ENCODE data around the gene ACOT11.
A peak's percentile ranks its signal among the peaks of the same experiment; 100 is the strongest.
"Not testable (repeated sequence)": the region's sequence is repeated elsewhere in the genome, so short reads cannot be mapped to it uniquely, and the experiment has no call there.

Gene ACOT11

GRCh38 chr1:54536656-54537055 lies 11.4 kb upstream of the ACOT11 start:
- not testable (repeated sequence) for H3K27ac ChIP-seq (ENCODE audit: insufficient read depth, low read length, poor library complexity, severe bottlenecking); H3K4me1 ChIP-seq (ENCODE audit: control insufficient read depth, insufficient read depth, low read length, poor library complexity, severe bottlenecking); H3K27me3 ChIP-seq (replicated peaks; ENCODE audit: control insufficient read depth, insufficient read depth, low read length, poor library complexity, severe bottlenecking); H3K36me3 ChIP-seq (ENCODE audit: control insufficient read depth, insufficient read depth, low read length); H3K9me3 ChIP-seq (ENCODE audit: control insufficient read depth, low read length); H3K4me3 ChIP-seq (ENCODE audit: insufficient read depth, low read depth, low read length, poor library complexity, severe bottlenecking); DNase-seq

- DNase-seq = no peak
- Histone ChIP-seq H3K4me3 (ENCODE audit: insufficient read depth, low read depth, low read length, poor library complexity, severe bottlenecking) (no peak overlapping the region), H3K27me3 (replicated peaks; ENCODE audit: control insufficient read depth, insufficient read depth, low read length, poor library complexity, severe bottlenecking) (no peaks in the 10 kb centered on the region), H3K4me1 (ENCODE audit: control insufficient read depth, insufficient read depth, low read length, poor library complexity, severe bottlenecking) (peaks cover 11% of the 10 kb centered on the region), H3K36me3 (ENCODE audit: control insufficient read depth, insufficient read depth, low read length) (no peaks in the 10 kb centered on the region), H3K9me3 (ENCODE audit: control insufficient read depth, low read length) (no peaks in the 10 kb centered on the region), H3K27ac (ENCODE audit: insufficient read depth, low read length, poor library complexity, severe bottlenecking) (no peak overlapping the region)
Observed at GRCh38 chr1:54537611-54538010, 10.4 kb upstream of the ACOT11 start.

- DNase-seq = no peak
- H3K36me3 ChIP-seq (ENCODE audit: control insufficient read depth, insufficient read depth, low read length) = no peaks in the 10 kb centered on the region
- H3K27me3 ChIP-seq (replicated peaks; ENCODE audit: control insufficient read depth, insufficient read depth, low read length, poor library complexity, severe bottlenecking) = no peaks in the 10 kb centered on the region
Observed at GRCh38 chr1:54538538-54538937, 9.5 kb upstream of the ACOT11 start.

GRCh38 chr1:54540582-54541295 lies 7.3 kb upstream of the ACOT11 start:
- no peak overlapping the region for H3K4me3 ChIP-seq (ENCODE audit: insufficient read depth, low read depth, low read length, poor library complexity, severe bottlenecking)
- no peaks in the 10 kb centered on the region for H3K36me3 ChIP-seq (ENCODE audit: control insufficient read depth, insufficient read depth, low read length)
- no peaks in the 10 kb centered on the region for H3K9me3 ChIP-seq (ENCODE audit: control insufficient read depth, low read length)
- no peak for DNase-seq
- H3K4me1 ChIP-seq (ENCODE audit: control insufficient read depth, insufficient read depth, low read length, poor library complexity, severe bottlenecking) = peaks cover 12% of the 10 kb centered on the region
- no peak overlapping the region for H3K27ac ChIP-seq (ENCODE audit: insufficient read depth, low read length, poor library complexity, severe bottlenecking)
- no peaks in the 10 kb centered on the region for H3K27me3 ChIP-seq (replicated peaks; ENCODE audit: control insufficient read depth, insufficient read depth, low read length, poor library complexity, severe bottlenecking)

More at GRCh38 chr1:54538538-54538937, 9.5 kb upstream of the ACOT11 start:
- Histone ChIP-seq H3K9me3 (ENCODE audit: control insufficient read depth, low read length) (no peaks in the 10 kb centered on the region), H3K27ac (ENCODE audit: insufficient read depth, low read length, poor library complexity, severe bottlenecking) (no peak overlapping the region), H3K4me1 (ENCODE audit: control insufficient read depth, insufficient read depth, low read length, poor library complexity, severe bottlenecking) (peaks cover 12% of the 10 kb centered on the region), H3K4me3 (ENCODE audit: insufficient read depth, low read depth, low read length, poor library complexity, severe bottlenecking) (no peak overlapping the region)

- H3K36me3 ChIP-seq (ENCODE audit: control insufficient read depth, insufficient read depth, low read length) = no peaks in the 10 kb centered on the region
- peak; percentile 7 to 10 (median 9) for DNase-seq
- peak overlapping the region; percentile 67 for H3K4me3 ChIP-seq (ENCODE audit: insufficient read depth, low read depth, low read length, poor library complexity, severe bottlenecking)
- peaks cover 12% of the 10 kb centered on the region for H3K4me1 ChIP-seq (ENCODE audit: control insufficient read depth, insufficient read depth, low read length, poor library complexity, severe bottlenecking)
- H3K27me3 ChIP-seq (replicated peaks; ENCODE audit: control insufficient read depth, insufficient read depth, low read length, poor library complexity, severe bottlenecking) = no peaks in the 10 kb centered on the region
- H3K27ac ChIP-seq (ENCODE audit: insufficient read depth, low read length, poor library complexity, severe bottlenecking) = no peak overlapping the region
- no peaks in the 10 kb centered on the region for H3K9me3 ChIP-seq (ENCODE audit: control insufficient read depth, low read length)
Observed at GRCh38 chr1:54542120-54542961, 5.7 kb upstream of the ACOT11 start.

GRCh38 chr1:54542962-54543539 lies 5.0 kb upstream of the ACOT11 start:
- Histone ChIP-seq H3K4me3 (ENCODE audit: insufficient read depth, low read depth, low read length, poor library complexity, severe bottlenecking) (no peak overlapping the region), H3K27me3 (replicated peaks; ENCODE audit: control insufficient read depth, insufficient read depth, low read length, poor library complexity, severe bottlenecking) (no peaks in the 10 kb centered on the region), H3K4me1 (ENCODE audit: control insufficient read depth, insufficient read depth, low read length, poor library complexity, severe bottlenecking) (peaks cover 12% of the 10 kb centered on the region), H3K9me3 (ENCODE audit: control insufficient read depth, low read length) (no peaks in the 10 kb centered on the region), H3K36me3 (ENCODE audit: control insufficient read depth, insufficient read depth, low read length) (no peaks in the 10 kb centered on the region), H3K27ac (ENCODE audit: insufficient read depth, low read length, poor library complexity, severe bottlenecking) (no peak overlapping the region)
- DNase-seq = no peak

GRCh38 chr1:54543729-54544496 lies 4.1 kb upstream of the ACOT11 start:
- no peaks in the 10 kb centered on the region for H3K9me3 ChIP-seq (ENCODE audit: control insufficient read depth, low read length)
- H3K27ac ChIP-seq (ENCODE audit: insufficient read depth, low read length, poor library complexity, severe bottlenecking) = no peak overlapping the region
- no peak for DNase-seq
- no peaks in the 10 kb centered on the region for H3K36me3 ChIP-seq (ENCODE audit: control insufficient read depth, insufficient read depth, low read length)
- no peak overlapping the region for H3K4me3 ChIP-seq (ENCODE audit: insufficient read depth, low read depth, low read length, poor library complexity, severe bottlenecking)
- no peaks in the 10 kb centered on the region for H3K27me3 ChIP-seq (replicated peaks; ENCODE audit: control insufficient read depth, insufficient read depth, low read length, poor library complexity, severe bottlenecking)
- peaks cover 12% of the 10 kb centered on the region for H3K4me1 ChIP-seq (ENCODE audit: control insufficient read depth, insufficient read depth, low read length, poor library complexity, severe bottlenecking)

- no peak for DNase-seq
- Histone ChIP-seq H3K4me1 (ENCODE audit: control insufficient read depth, insufficient read depth, low read length, poor library complexity, severe bottlenecking) (peaks cover 12% of the 10 kb centered on the region), H3K27me3 (replicated peaks; ENCODE audit: control insufficient read depth, insufficient read depth, low read length, poor library complexity, severe bottlenecking) (no peaks in the 10 kb centered on the region), H3K27ac (ENCODE audit: insufficient read depth, low read length, poor library complexity, severe bottlenecking) (no peak overlapping the region), H3K36me3 (ENCODE audit: control insufficient read depth, insufficient read depth, low read length) (no peaks in the 10 kb centered on the region), H3K9me3 (ENCODE audit: control insufficient read depth, low read length) (no peaks in the 10 kb centered on the region), H3K4me3 (ENCODE audit: insufficient read depth, low read depth, low read length, poor library complexity, severe bottlenecking) (no peak overlapping the region)
Observed at GRCh38 chr1:54545916-54546635, 2.0 kb upstream of the ACOT11 start.

GRCh38 chr1:54546651-54547401 lies 1.2 kb upstream of the ACOT11 start:
- no peaks in the 10 kb centered on the region for H3K9me3 ChIP-seq (ENCODE audit: control insufficient read depth, low read length)
- peaks cover 8% of the 10 kb centered on the region for H3K4me1 ChIP-seq (ENCODE audit: control insufficient read depth, insufficient read depth, low read length, poor library complexity, severe bottlenecking)
- no peak overlapping the region for H3K27ac ChIP-seq (ENCODE audit: insufficient read depth, low read length, poor library complexity, severe bottlenecking)
- H3K4me3 ChIP-seq (ENCODE audit: insufficient read depth, low read depth, low read length, poor library complexity, severe bottlenecking) = no peak overlapping the region
- no peaks in the 10 kb centered on the region for H3K27me3 ChIP-seq (replicated peaks; ENCODE audit: control insufficient read depth, insufficient read depth, low read length, poor library complexity, severe bottlenecking)
- no peak for DNase-seq
- no peaks in the 10 kb centered on the region for H3K36me3 ChIP-seq (ENCODE audit: control insufficient read depth, insufficient read depth, low read length)

Measured in effector memory CD4-positive, alpha-beta T cell (primary cell).